Measurements from ENCODE around the gene LILRB1. TPM values are rescaled to one million over a fixed set of nuclear protein-coding genes. Genes with fewer than 3 reads are reported as not detected.
"Not testable (repeated sequence)": the region's sequence is repeated elsewhere in the genome, so short reads cannot be mapped to it uniquely, and the experiment has no call there.

Gene LILRB1
- total RNA-seq, 1 donor from 2014 or later = 171 TPM

GRCh38 chr19:54638683-54639082, 8.4 kb downstream of the LILRB1 start:
- Mint-ChIP-seq H3K27ac (no peak overlapping the region), H3K4me3 (no peak overlapping the region), H3K4me1 (peaks cover 11% of the 10 kb centered on the region), H3K27me3 (no peaks in the 10 kb centered on the region), H3K36me3 (ENCODE audit: low read depth) (peaks cover 31% of the 10 kb centered on the region), H3K9me3 (no peaks in the 10 kb centered on the region)
- TF ChIP-seq CTCF (IDR thresholded peaks at IDR 0.05) = no peak
- CTCF ChIA-PET = interaction anchor here (0.7 kb wide), 1 partner anchor 37 kb away, joined by 3 read pairs; no protein-coding TSS in a partner anchor
- intact Hi-C loops (cut with micrococcal nuclease) = no loop called here
- no peak for DNase-seq
- ATAC-seq (ENCODE audit: low read depth) = no peak
- POLR2A ChIA-PET = interaction anchor here (1.6 kb wide), 1 partner anchor 21 kb away, joined by 4 read pairs; no protein-coding TSS in a partner anchor

GRCh38 chr19:54642953-54643352, 12.7 kb downstream of the LILRB1 start:
- H3K4me3 Mint-ChIP-seq; intact Hi-C loops (cut with micrococcal nuclease); ATAC-seq (ENCODE audit: low read depth); H3K9me3 Mint-ChIP-seq; H3K36me3 Mint-ChIP-seq (ENCODE audit: low read depth); DNase-seq; H3K27me3 Mint-ChIP-seq; H3K27ac Mint-ChIP-seq: not testable (repeated sequence)
- H3K4me1 Mint-ChIP-seq = peaks cover 14% of the 10 kb centered on the region
- POLR2A ChIA-PET = interaction anchor here (0.6 kb wide), 1 partner anchor 484 kb away, joined by 5 read pairs; no protein-coding TSS in a partner anchor
- CTCF ChIA-PET = interaction anchor here (0.6 kb wide), 1 partner anchor 31 kb away, joined by 3 read pairs; no protein-coding TSS in a partner anchor

GRCh38 chr19:54643583-54643982, 13.3 kb downstream of the LILRB1 start:
- H3K4me1 Mint-ChIP-seq = peaks cover 14% of the 10 kb centered on the region
- intact Hi-C loops (cut with micrococcal nuclease); H3K36me3 Mint-ChIP-seq (ENCODE audit: low read depth); H3K9me3 Mint-ChIP-seq; ATAC-seq (ENCODE audit: low read depth); H3K4me3 Mint-ChIP-seq; H3K27ac Mint-ChIP-seq; H3K27me3 Mint-ChIP-seq; DNase-seq: not testable (repeated sequence)
- ChIA-PET POLR2A (interaction anchor here (0.6 kb wide), 1 partner anchor 485 kb away, joined by 5 read pairs; no protein-coding TSS in a partner anchor), CTCF (interaction anchor here (0.6 kb wide), 1 partner anchor 30 kb away, joined by 3 read pairs; no protein-coding TSS in a partner anchor)

- H3K4me3 Mint-ChIP-seq = no peak overlapping the region
- intact Hi-C loops (cut with micrococcal nuclease) = no loop called here
- ATAC-seq (ENCODE audit: low read depth) = no peak
- H3K4me1 Mint-ChIP-seq = peaks cover 14% of the 10 kb centered on the region
- H3K27ac Mint-ChIP-seq = no peak overlapping the region
- H3K9me3 Mint-ChIP-seq = no peaks in the 10 kb centered on the region
- no peaks in the 10 kb centered on the region for H3K27me3 Mint-ChIP-seq
- H3K36me3 Mint-ChIP-seq (ENCODE audit: low read depth) = no peaks in the 10 kb centered on the region
- POLR2A ChIA-PET = no interaction called here
- CTCF ChIA-PET = no interaction called here
- peak; percentile 5 for DNase-seq
- TF ChIP-seq CTCF (IDR thresholded peaks at IDR 0.05) = no peak
Measured at GRCh38 chr19:54644056-54644455, 13.8 kb downstream of the LILRB1 start.

DNA sequence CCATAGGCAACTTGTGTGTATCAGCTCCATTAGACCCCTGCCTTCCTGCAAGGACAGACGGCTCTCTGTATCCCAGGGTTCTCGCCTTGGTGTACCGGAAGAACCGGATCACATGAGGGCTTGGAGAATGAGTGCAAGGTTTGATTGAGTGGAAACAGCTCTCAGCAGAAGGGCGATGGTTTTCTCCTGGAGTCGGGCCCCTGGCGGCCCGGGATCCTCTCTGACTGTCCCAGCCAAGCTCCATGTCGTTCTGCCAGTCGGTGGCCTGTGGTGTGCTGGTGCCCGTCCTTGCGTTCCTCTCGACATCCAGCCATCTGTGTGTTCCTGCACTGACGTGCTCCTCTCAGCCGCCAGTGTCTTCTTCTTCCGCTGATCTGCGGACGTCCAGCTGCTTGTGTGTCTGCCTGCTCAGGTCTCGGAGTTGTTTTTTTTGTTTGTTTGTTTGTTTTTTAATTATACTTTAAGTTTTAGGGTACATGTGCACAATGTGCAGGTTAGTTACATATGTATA, 16.1 kb downstream of the LILRB1 start:
- no peaks in the 10 kb centered on the region for H3K9me3 Mint-ChIP-seq
- POLR2A ChIA-PET = interaction anchor here (1.1 kb wide), 1 partner anchor 30 kb away, joined by 4 read pairs; no protein-coding TSS in a partner anchor
- DNase-seq (peak; percentile 12), ATAC-seq (ENCODE audit: low read depth) (no peak)
- H3K36me3 Mint-ChIP-seq (ENCODE audit: low read depth) = no peaks in the 10 kb centered on the region
- no peaks in the 10 kb centered on the region for H3K27me3 Mint-ChIP-seq
- peaks cover 11% of the 10 kb centered on the region for H3K4me1 Mint-ChIP-seq
- no peak overlapping the region for H3K4me3 Mint-ChIP-seq
- H3K27ac Mint-ChIP-seq = no peak overlapping the region
- no peak for TF ChIP-seq CTCF (IDR thresholded peaks at IDR 0.05)
- intact Hi-C loops (cut with micrococcal nuclease) = no loop called here
- CTCF ChIA-PET = no interaction called here

DNA sequence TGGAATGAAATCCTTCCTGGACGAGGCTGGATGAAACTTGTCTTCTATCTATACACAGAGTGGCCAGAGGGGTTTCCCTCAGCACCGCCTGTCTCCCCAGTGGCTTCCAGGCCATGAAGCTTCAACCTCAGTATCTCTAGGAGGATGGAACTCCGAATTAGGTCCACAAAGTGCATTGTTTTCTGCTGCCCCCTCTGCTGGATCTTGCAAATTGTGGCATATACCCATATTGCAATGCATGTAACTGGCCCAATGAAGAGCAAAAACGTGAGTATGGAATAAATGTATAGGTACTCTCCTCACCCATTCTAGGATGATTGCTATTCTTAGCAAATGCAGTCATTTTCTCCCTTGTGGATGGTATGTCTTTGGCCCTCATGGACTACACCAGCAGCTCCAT, 17.8 kb downstream of the LILRB1 start:
- no peak for TF ChIP-seq CTCF (IDR thresholded peaks at IDR 0.05)
- no peaks in the 10 kb centered on the region for H3K36me3 Mint-ChIP-seq (ENCODE audit: low read depth)
- H3K4me3 Mint-ChIP-seq = no peak overlapping the region
- ATAC-seq (ENCODE audit: low read depth) = no peak
- H3K27me3 Mint-ChIP-seq = no peaks in the 10 kb centered on the region
- H3K4me1 Mint-ChIP-seq = peaks cover 8% of the 10 kb centered on the region
- H3K27ac Mint-ChIP-seq = no peak overlapping the region
- intact Hi-C loops (cut with micrococcal nuclease) = no loop called here
- ChIA-PET CTCF (interaction anchor here (1.5 to 2.0 kb wide), 3 partner anchors 26 to 167 kb away, joined by 3 to 7 read pairs (median 6); no protein-coding TSS in a partner anchor), POLR2A (no interaction called here)
- no peak for DNase-seq
- no peaks in the 10 kb centered on the region for H3K9me3 Mint-ChIP-seq
